ENCODE data around the gene DENND1C. TPM values are rescaled to one million over a fixed set of nuclear protein-coding genes. Genes with fewer than 3 reads are reported as not detected.

Gene DENND1C
- total RNA-seq, 1 experiment from 2014 or later = not detected

DNA sequence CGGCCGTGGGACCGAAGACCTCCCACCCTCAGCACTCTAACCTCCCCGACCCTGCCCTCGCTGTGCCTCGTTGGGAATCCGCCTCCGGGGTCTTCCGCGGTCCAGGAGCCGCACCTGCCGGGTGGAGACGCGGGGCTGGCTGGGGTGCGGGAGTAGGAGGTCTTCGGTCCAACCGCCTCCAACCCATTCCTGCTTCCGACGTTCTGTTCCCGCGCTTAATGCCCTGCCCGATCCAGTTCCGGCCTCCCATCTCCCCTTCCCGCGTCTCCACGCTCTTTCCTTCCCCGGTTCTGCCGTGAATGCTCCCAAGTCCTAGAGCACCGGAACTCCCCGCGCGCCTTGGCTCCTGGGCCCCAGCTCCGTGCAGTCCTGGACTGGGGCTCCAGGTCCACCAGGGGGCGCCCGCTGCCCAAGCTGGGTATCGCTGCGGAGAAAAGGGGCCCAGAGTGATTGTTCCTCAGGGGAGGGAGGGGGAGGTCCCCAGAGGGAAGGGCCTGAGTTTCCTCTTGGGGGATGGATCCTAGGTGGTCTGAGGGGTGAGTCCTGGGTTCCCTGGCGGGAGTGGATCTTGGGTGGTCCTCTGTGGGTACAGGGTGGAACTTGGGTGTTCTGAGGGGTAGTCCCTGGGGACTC, 35.2 kb upstream of the DENND1C start:
- Mint-ChIP-seq H3K9me3 (ENCODE audit: low read depth, unreplicated experiment) (no peaks in the 10 kb centered on the region), H3K4me1 (ENCODE audit: low read depth, unreplicated experiment) (peaks cover 18% of the 10 kb centered on the region), H3K4me3 (ENCODE audit: low read depth, unreplicated experiment) (peak overlapping the region; percentile 91), H3K27ac (ENCODE audit: unreplicated experiment) (peak overlapping the region; percentile 51), H3K27me3 (ENCODE audit: unreplicated experiment) (no peaks in the 10 kb centered on the region), H3K36me3 (ENCODE audit: insufficient read depth, unreplicated experiment) (peaks cover 22% of the 10 kb centered on the region)
- TF ChIP-seq, protein P1, sequence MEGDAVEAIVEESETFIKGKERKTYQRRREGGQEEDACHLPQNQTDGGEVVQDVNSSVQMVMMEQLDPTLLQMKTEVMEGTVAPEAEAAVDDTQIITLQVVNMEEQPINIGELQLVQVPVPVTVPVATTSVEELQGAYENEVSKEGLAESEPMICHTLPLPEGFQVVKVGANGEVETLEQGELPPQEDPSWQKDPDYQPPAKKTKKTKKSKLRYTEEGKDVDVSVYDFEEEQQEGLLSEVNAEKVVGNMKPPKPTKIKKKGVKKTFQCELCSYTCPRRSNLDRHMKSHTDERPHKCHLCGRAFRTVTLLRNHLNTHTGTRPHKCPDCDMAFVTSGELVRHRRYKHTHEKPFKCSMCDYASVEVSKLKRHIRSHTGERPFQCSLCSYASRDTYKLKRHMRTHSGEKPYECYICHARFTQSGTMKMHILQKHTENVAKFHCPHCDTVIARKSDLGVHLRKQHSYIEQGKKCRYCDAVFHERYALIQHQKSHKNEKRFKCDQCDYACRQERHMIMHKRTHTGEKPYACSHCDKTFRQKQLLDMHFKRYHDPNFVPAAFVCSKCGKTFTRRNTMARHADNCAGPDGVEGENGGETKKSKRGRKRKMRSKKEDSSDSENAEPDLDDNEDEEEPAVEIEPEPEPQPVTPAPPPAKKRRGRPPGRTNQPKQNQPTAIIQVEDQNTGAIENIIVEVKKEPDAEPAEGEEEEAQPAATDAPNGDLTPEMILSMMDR (IDR thresholded peaks at IDR 0.05; ENCODE audit: unreplicated experiment) = peak; percentile 87
- no TSS peak for BruUV-seq (replicated peaks)
- DNase-seq = peak; percentile 92
- CTCF ChIA-PET = interaction anchor here (1.0 to 1.7 kb wide), 6 partner anchors 14 to 347 kb away, joined by 3 to 10 read pairs (median 6); partner anchors contain the start of genes ALKBH7, GPR108 and TNFSF9
- intact Hi-C loops (cut with micrococcal nuclease; ENCODE audit: unreplicated experiment) = loop anchor here (2.0 to 10.0 kb wide), 2 partner anchors 116 to 218 kb away; partner anchors contain the start of genes GPR108 and TRIP10

DNA sequence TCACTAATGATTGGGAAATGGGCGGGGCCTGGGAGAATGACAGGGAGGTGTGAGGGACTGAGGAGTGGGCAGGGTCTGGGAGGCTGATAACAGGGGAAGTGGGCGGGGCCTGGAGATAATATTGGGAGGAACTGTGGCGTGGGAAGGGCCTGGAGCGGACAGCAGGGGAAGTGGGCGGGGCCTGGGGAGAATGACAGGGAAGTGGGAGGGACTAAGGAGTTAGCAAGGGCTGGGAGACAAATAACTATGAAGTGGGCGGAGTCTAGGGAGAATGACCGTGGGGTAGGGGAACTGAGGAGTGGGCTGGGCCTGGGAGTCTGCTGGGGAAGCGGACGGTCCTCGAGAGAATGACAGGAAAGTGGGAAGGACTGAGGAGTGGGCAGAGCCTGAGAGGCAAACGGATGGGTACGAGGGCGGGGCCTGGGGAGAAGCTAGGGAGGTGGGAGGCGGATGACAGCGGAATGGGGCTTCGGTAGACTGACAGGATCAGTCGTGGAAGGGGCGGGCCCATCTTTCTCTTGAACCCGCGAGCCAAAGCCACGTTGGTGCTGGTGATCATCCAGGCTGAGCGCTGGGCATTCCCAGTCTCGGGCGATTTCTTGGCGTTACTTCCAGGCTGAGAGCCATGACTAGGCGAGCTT, 34.6 kb upstream of the DENND1C start:
- no peaks in the 10 kb centered on the region for H3K27me3 Mint-ChIP-seq (ENCODE audit: unreplicated experiment)
- H3K4me1 Mint-ChIP-seq (ENCODE audit: low read depth, unreplicated experiment) = peaks cover 18% of the 10 kb centered on the region
- TF ChIP-seq, protein P1 (IDR thresholded peaks at IDR 0.05; ENCODE audit: unreplicated experiment) = no peak
- peak; percentile 92 for DNase-seq
- CTCF ChIA-PET = interaction anchor here (1.0 to 1.7 kb wide), 6 partner anchors 15 to 348 kb away, joined by 3 to 10 read pairs (median 6); partner anchors contain the start of genes ALKBH7, GPR108 and TNFSF9
- peak overlapping the region; percentile 91 for H3K4me3 Mint-ChIP-seq (ENCODE audit: low read depth, unreplicated experiment)
- intact Hi-C loops (cut with micrococcal nuclease; ENCODE audit: unreplicated experiment) = loop anchor here (2.0 to 10.0 kb wide), 2 partner anchors 117 to 219 kb away; partner anchors contain the start of genes GPR108 and TRIP10
- no peaks in the 10 kb centered on the region for H3K9me3 Mint-ChIP-seq (ENCODE audit: low read depth, unreplicated experiment)
- H3K27ac Mint-ChIP-seq (ENCODE audit: unreplicated experiment) = peak overlapping the region; percentile 32
- BruUV-seq (replicated peaks) = no TSS peak
- H3K36me3 Mint-ChIP-seq (ENCODE audit: insufficient read depth, unreplicated experiment) = peaks cover 22% of the 10 kb centered on the region

DNA sequence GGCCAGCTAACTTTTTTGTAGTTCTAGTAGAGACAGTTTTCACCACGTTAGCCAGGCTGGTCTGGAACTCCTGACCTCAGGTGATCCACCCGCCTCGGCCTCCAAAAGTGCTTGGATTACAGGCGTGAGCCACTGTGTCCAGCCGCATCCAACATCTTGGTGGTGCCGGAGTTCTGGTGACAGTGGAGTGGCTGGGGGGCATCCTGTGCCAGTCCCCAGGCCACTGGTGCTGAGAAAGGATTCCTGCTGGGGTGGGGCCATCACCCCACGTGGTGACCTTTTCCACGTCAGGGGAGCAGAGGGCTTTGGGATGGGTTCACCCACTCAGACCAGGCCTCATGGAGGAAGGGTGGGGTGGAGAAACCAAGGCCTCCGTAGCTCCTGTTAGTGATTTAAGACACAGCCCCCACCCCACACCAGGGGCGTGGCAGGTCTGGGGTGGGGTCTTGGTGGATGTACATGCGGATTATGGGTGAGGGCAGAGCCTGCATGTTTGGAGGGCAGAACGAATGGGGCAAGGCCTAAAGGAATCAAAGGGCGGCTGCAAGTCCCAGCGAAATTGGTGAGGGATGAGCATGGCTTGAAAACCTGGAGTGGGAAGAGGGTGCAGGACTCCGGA, 33.4 kb upstream of the DENND1C start:
- Mint-ChIP-seq H3K36me3 (ENCODE audit: insufficient read depth, unreplicated experiment) (peaks cover 22% of the 10 kb centered on the region), H3K9me3 (ENCODE audit: low read depth, unreplicated experiment) (no peaks in the 10 kb centered on the region), H3K27ac (ENCODE audit: unreplicated experiment) (peak overlapping the region; percentile 19), H3K4me1 (ENCODE audit: low read depth, unreplicated experiment) (peaks cover 18% of the 10 kb centered on the region), H3K4me3 (ENCODE audit: low read depth, unreplicated experiment) (peak overlapping the region; percentile 91), H3K27me3 (ENCODE audit: unreplicated experiment) (no peaks in the 10 kb centered on the region)
- TF ChIP-seq, protein P1 (IDR thresholded peaks at IDR 0.05; ENCODE audit: unreplicated experiment) = no peak
- CTCF ChIA-PET = no interaction called here
- BruUV-seq (replicated peaks) = no TSS peak
- DNase-seq = no peak
- intact Hi-C loops (cut with micrococcal nuclease; ENCODE audit: unreplicated experiment) = loop anchor here (10.0 kb wide), 1 partner anchor 220 kb away; the partner anchor contains the start of genes GPR108 and TRIP10

DNA sequence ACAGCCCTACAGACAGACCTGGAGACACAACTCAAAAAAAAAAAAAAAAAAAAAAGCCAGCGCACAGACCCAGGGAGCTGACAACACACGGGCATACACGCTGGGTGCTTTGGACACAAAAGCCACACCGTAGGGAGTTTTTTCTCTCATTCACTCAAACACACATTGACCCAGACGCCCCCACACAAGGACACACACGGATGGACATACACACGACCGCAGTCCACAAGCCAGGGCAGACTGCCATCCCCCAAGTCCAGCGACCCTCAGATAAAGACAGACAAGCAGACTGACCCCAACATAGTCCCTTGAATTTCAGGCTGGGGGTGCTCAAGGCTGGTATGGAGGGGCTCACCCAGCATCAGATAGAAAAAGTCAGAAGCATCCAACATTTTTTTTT, 32.5 kb upstream of the DENND1C start:
- Mint-ChIP-seq H3K27me3 (ENCODE audit: unreplicated experiment) (no peaks in the 10 kb centered on the region), H3K36me3 (ENCODE audit: insufficient read depth, unreplicated experiment) (peaks cover 19% of the 10 kb centered on the region), H3K4me3 (ENCODE audit: low read depth, unreplicated experiment) (no peak overlapping the region), H3K4me1 (ENCODE audit: low read depth, unreplicated experiment) (peaks cover 18% of the 10 kb centered on the region), H3K9me3 (ENCODE audit: low read depth, unreplicated experiment) (no peaks in the 10 kb centered on the region), H3K27ac (ENCODE audit: unreplicated experiment) (no peak overlapping the region)
- no peak for DNase-seq
- CTCF ChIA-PET = no interaction called here
- TF ChIP-seq, protein P1 (IDR thresholded peaks at IDR 0.05; ENCODE audit: unreplicated experiment) = no peak
- no TSS peak for BruUV-seq (replicated peaks)
- intact Hi-C loops (cut with micrococcal nuclease; ENCODE audit: unreplicated experiment) = loop anchor here (10.0 kb wide), 1 partner anchor 221 kb away; the partner anchor contains the start of genes GPR108 and TRIP10
